Measurements from ENCODE around the gene APOBEC2. TPM values are rescaled to one million over a fixed set of nuclear protein-coding genes. Genes with fewer than 3 reads are reported as not detected.

Gene APOBEC2
- total RNA-seq, 2 donors from 2014 or later: 2.3 to 4.0 TPM

- Histone ChIP-seq H3K9me3 (no peaks in the 10 kb centered on the region), H3K27me3 (no peaks in the 10 kb centered on the region), H3K4me1 (peaks cover 70% of the 10 kb centered on the region), H3K4me3 (no peak overlapping the region), H3K36me3 (replicated peaks in 1 of 2; ENCODE audit: insufficient read depth in 1 of 2, low read depth in 2 of 2) (no peaks in the 10 kb centered on the region), H3K27ac (peak overlapping the region in 3 of 4 donors; percentile 84 to 87 (median 84))
- WGBS, 2 donors: 58 to 84% methylated on average over 5 of the region's 5 CpGs
- intact Hi-C loops (cut with DNase I): no loop called here
- TF ChIP-seq CTCF (IDR thresholded peaks at IDR 0.05): no peak
- TF ChIP-seq POLR2A (IDR thresholded peaks at IDR 0.05): no peak
- DNase-seq (no peak), ATAC-seq (no peak)
Observed at GRCh38 chr6:41051873-41052272, 1.1 kb upstream of the APOBEC2 start.

- ATAC-seq (no peak), DNase-seq (no peak)
- H3K4me1 ChIP-seq: peaks cover 83% of the 10 kb centered on the region
- intact Hi-C loops (cut with DNase I): no loop called here
- H3K27ac ChIP-seq: peak overlapping the region in 2 of 4 donors; percentile 84
- H3K36me3 ChIP-seq (replicated peaks in 1 of 2; ENCODE audit: insufficient read depth in 1 of 2, low read depth in 2 of 2): no peaks in the 10 kb centered on the region
- no peaks in the 10 kb centered on the region for H3K9me3 ChIP-seq
- no peak overlapping the region for H3K4me3 ChIP-seq
- no peak for TF ChIP-seq CTCF (IDR thresholded peaks at IDR 0.05)
- no peak for TF ChIP-seq POLR2A (IDR thresholded peaks at IDR 0.05)
- H3K27me3 ChIP-seq: no peaks in the 10 kb centered on the region
- 86 to 92% methylated on average over 3 of the region's 3 CpGs for WGBS, 2 donors
Observed at GRCh38 chr6:41054511-41054910, 1.5 kb downstream of the APOBEC2 start.

GRCh38 chr6:41055149-41055548, 2.1 kb downstream of the APOBEC2 start:
- Histone ChIP-seq H3K4me3 (no peak overlapping the region), H3K36me3 (replicated peaks in 1 of 2; ENCODE audit: insufficient read depth in 1 of 2, low read depth in 2 of 2) (no peaks in the 10 kb centered on the region), H3K27me3 (no peaks in the 10 kb centered on the region), H3K4me1 (peaks cover 82% of the 10 kb centered on the region), H3K27ac (peak overlapping the region in 3 of 4 donors; percentile 8 to 84 (median 10)), H3K9me3 (no peaks in the 10 kb centered on the region)
- DNase-seq (peak in 1 of 4 donors; percentile 10), ATAC-seq (no peak)
- intact Hi-C loops (cut with DNase I): no loop called here
- no peak for TF ChIP-seq CTCF (IDR thresholded peaks at IDR 0.05)
- no peak for TF ChIP-seq POLR2A (IDR thresholded peaks at IDR 0.05)
- 37 to 59% methylated on average over 3 of the region's 3 CpGs for WGBS, 2 donors

GRCh38 chr6:41056768-41057490, 3.9 kb downstream of the APOBEC2 start:
- Histone ChIP-seq H3K27me3 (no peaks in the 10 kb centered on the region), H3K9me3 (no peaks in the 10 kb centered on the region), H3K36me3 (replicated peaks in 1 of 2; ENCODE audit: insufficient read depth in 1 of 2, low read depth in 2 of 2) (no peaks in the 10 kb centered on the region), H3K4me1 (peaks cover 94% of the 10 kb centered on the region), H3K4me3 (no peak overlapping the region), H3K27ac (peak overlapping the region; percentile 2 to 68 (median 56))
- DNase-seq (no peak), ATAC-seq (no peak)
- intact Hi-C loops (cut with DNase I): no loop called here
- WGBS, 2 donors: 66 to 86% methylated on average over 5 to 6 of the region's 6 CpGs
- TF ChIP-seq POLR2A (IDR thresholded peaks at IDR 0.05) (no peak), CTCF (IDR thresholded peaks at IDR 0.05) (no peak)

- Histone ChIP-seq H3K4me3 (no peak overlapping the region), H3K36me3 (replicated peaks in 1 of 2; ENCODE audit: insufficient read depth in 1 of 2, low read depth in 2 of 2) (no peaks in the 10 kb centered on the region), H3K27me3 (no peaks in the 10 kb centered on the region), H3K27ac (peak overlapping the region in 3 of 4 donors; percentile 46 to 68 (median 66)), H3K9me3 (no peaks in the 10 kb centered on the region), H3K4me1 (peaks cover 92% of the 10 kb centered on the region)
- intact Hi-C loops (cut with DNase I): no loop called here
- TF ChIP-seq POLR2A (IDR thresholded peaks at IDR 0.05) (no peak), CTCF (IDR thresholded peaks at IDR 0.05) (no peak)
- 56 to 62% methylated on average over 2 of the region's 2 CpGs for WGBS, 2 donors
- DNase-seq: no peak
- no peak for ATAC-seq
Observed at GRCh38 chr6:41058783-41059181, 5.8 kb downstream of the APOBEC2 start.
